ENCODE results near the gene HPSE2.

Gene HPSE2

GRCh38 chr10:98587156-98587837 lies 648.4 kb downstream of the HPSE2 start:
- no peak for ATAC-seq
- TF ChIP-seq ISL1 (CRISPR knock-in tag; IDR thresholded peaks at IDR 0.05) (no peak), TOX (CRISPR knock-in tag; IDR thresholded peaks at IDR 0.05; ENCODE audit: borderline replicate concordance) (no peak), GLIS3 (CRISPR knock-in tag; IDR thresholded peaks at IDR 0.05) (no peak), ESRRG (CRISPR knock-in tag; IDR thresholded peaks at IDR 0.05) (no peak), CSDC2 (CRISPR knock-in tag; IDR thresholded peaks at IDR 0.05) (no peak), SNAI2 (CRISPR knock-in tag; IDR thresholded peaks at IDR 0.05) (no peak), ZC3H10 (CRISPR knock-in tag; IDR thresholded peaks at IDR 0.05) (no peak), OSR1 (CRISPR knock-in tag; IDR thresholded peaks at IDR 0.05) (no peak), BACH2 (CRISPR knock-in tag; IDR thresholded peaks at IDR 0.05; ENCODE audit: borderline replicate concordance) (no peak), ZFP3 (CRISPR knock-in tag; IDR thresholded peaks at IDR 0.05) (no peak), ZFP30 (CRISPR knock-in tag; IDR thresholded peaks at IDR 0.05) (no peak), ARNTL (CRISPR knock-in tag; IDR thresholded peaks at IDR 0.05; ENCODE audit: borderline replicate concordance, low read depth) (no peak), PPARA (CRISPR knock-in tag; IDR thresholded peaks at IDR 0.05; ENCODE audit: borderline replicate concordance) (no peak), TCF4 (CRISPR knock-in tag; IDR thresholded peaks at IDR 0.05; ENCODE audit: borderline replicate concordance) (no peak), CSRNP3 (CRISPR knock-in tag; IDR thresholded peaks at IDR 0.05) (no peak), CREB5 (CRISPR knock-in tag; IDR thresholded peaks at IDR 0.05; ENCODE audit: low read depth) (no peak), POU6F1 (CRISPR knock-in tag; IDR thresholded peaks at IDR 0.05; ENCODE audit: borderline replicate concordance, low read depth) (no peak), ZNF565 (CRISPR knock-in tag; conservative IDR thresholded peaks at IDR 0.05; ENCODE audit: low read depth) (no peak), TSHZ2 (CRISPR knock-in tag; IDR thresholded peaks at IDR 0.05) (no peak)

GRCh38 chr10:98586096-98586495 lies 649.6 kb downstream of the HPSE2 start:
- TF ChIP-seq ZNF8 (CRISPR knock-in tag; IDR thresholded peaks at IDR 0.05) (no peak), ZC3H10 (CRISPR knock-in tag; IDR thresholded peaks at IDR 0.05) (no peak), ZFP30 (CRISPR knock-in tag; IDR thresholded peaks at IDR 0.05) (no peak), ESRRG (CRISPR knock-in tag; IDR thresholded peaks at IDR 0.05) (no peak), TOX (CRISPR knock-in tag; IDR thresholded peaks at IDR 0.05; ENCODE audit: borderline replicate concordance) (no peak), BACH2 (CRISPR knock-in tag; IDR thresholded peaks at IDR 0.05; ENCODE audit: borderline replicate concordance) (no peak), OSR1 (CRISPR knock-in tag; IDR thresholded peaks at IDR 0.05) (no peak), CSRNP3 (CRISPR knock-in tag; IDR thresholded peaks at IDR 0.05) (no peak), ARNTL (CRISPR knock-in tag; IDR thresholded peaks at IDR 0.05; ENCODE audit: borderline replicate concordance, low read depth) (no peak), ZNF565 (CRISPR knock-in tag; conservative IDR thresholded peaks at IDR 0.05; ENCODE audit: low read depth) (no peak), TSHZ2 (CRISPR knock-in tag; IDR thresholded peaks at IDR 0.05) (no peak), CSDC2 (CRISPR knock-in tag; IDR thresholded peaks at IDR 0.05) (no peak)
- ATAC-seq = no peak
